ENCODE data around the gene ADARB1. TPM values are rescaled to one million over a fixed set of nuclear protein-coding genes. Genes with fewer than 3 reads are reported as not detected.

Gene ADARB1
- total and polyA plus RNA-seq, 9 of the 15 experiments (the other 6 are each of a cell fraction or from before 2014, with no cell fraction given) = 6.7 to 16.0 (median 8.3) TPM

- CTCF ChIA-PET (ENCODE audit: low intra/inter-chr PET ratio) = no interaction called here
- POLR2A ChIA-PET = no interaction called here
- no TSS peak for BruUV-seq (replicated peaks)
- DNase-seq (ENCODE audit: extremely low read depth in 1 of 4, low spot score in 3 of 4) = no peak
- no peak for FAIRE-seq
- Histone ChIP-seq H3K27me3 (ENCODE audit: control insufficient read depth in 2 of 2, insufficient read depth in 2 of 2, low read length in 2 of 2) (peaks cover 0 to 32% of the 10 kb centered on the region in 2 experiments; a peak in 3 of 5 replicates), H3K9ac (ENCODE audit: insufficient read depth in 1 of 2, low read depth in 2 of 2, low read length in 2 of 2) (no peak overlapping the region), H3K36me3 (ENCODE audit: control insufficient read depth, insufficient read depth, low read length) (no peaks in the 10 kb centered on the region), H3K27ac (ENCODE audit: extremely low read depth, low read depth, low read length) (no peak overlapping the region), H3K9me3 (replicated peaks; ENCODE audit: control insufficient read depth, insufficient read depth, low read depth, low read length) (no peaks in the 10 kb centered on the region), H4K20me1 (replicated peaks; ENCODE audit: control insufficient read depth, insufficient read depth, low read length) (no peaks in the 10 kb centered on the region), H3K9me1 (ENCODE audit: control insufficient read depth, insufficient read depth, low read length) (no peaks in the 10 kb centered on the region), H3K4me2 (ENCODE audit: insufficient read depth, low read length) (no peak overlapping the region), H3K4me1 (replicated peaks in 1 of 2; ENCODE audit: control insufficient read depth in 2 of 2, insufficient read depth in 2 of 2, low read length in 2 of 2) (peaks cover 0 to 3% of the 10 kb centered on the region in 2 experiments; a peak in 1 of 5 replicates), H3K79me2 (ENCODE audit: control insufficient read depth, insufficient read depth, low read length) (no peaks in the 10 kb centered on the region), H3K4me3 (no peak overlapping the region), H2AFZ (ENCODE audit: low read depth, low read length) (no peak overlapping the region)
- WGBS (ENCODE audit: insufficient coverage, low coverage, missing lambda C conversion rate) = 35% methylated on average over 11 of the region's 11 CpGs
- intact Hi-C loops (cut with micrococcal nuclease) = no loop called here
- no peak for ATAC-seq
- in situ Hi-C loops (cut with MboI) = no loop called here
- TF ChIP-seq MEF2D (tag; conservative IDR thresholded peaks at IDR 0.05; ENCODE audit: low read depth) (no peak), ZNF507 (tag; conservative IDR thresholded peaks at IDR 0.05) (no peak), ZNF398 (CRISPR knock-in tag; IDR thresholded peaks at IDR 0.05) (no peak), SMAD3 (CRISPR knock-in tag; conservative IDR thresholded peaks at IDR 0.05) (no peak), SP2 (IDR thresholded peaks at IDR 0.05; ENCODE audit: extremely low read depth, low read depth, low read length, poor library complexity, severe bottlenecking) (no peak), OTX1 (CRISPR knock-in tag; IDR thresholded peaks at IDR 0.05) (no peak), REST (IDR thresholded peaks at IDR 0.05; ENCODE audit: borderline replicate concordance) (no peak), REST (CRISPR knock-in tag; IDR thresholded peaks at IDR 0.05; ENCODE audit: low read depth) (no peak), CREB5 (CRISPR knock-in tag; IDR thresholded peaks at IDR 0.05) (no peak), HLTF (IDR thresholded peaks at IDR 0.05) (no peak), ARID2 (IDR thresholded peaks at IDR 0.05) (no peak), PTBP1 (IDR thresholded peaks at IDR 0.05; ENCODE audit: low read depth, low read length) (no peak), ESRRB (CRISPR knock-in tag; IDR thresholded peaks at IDR 0.05; ENCODE audit: borderline replicate concordance) (no peak), MAFK (IDR thresholded peaks at IDR 0.05; ENCODE audit: low read length) (no peak)
These were observed 104.6 kb downstream of the ADARB1 start for GRCh38 chr21:45178971-45179370.

All from K562 (cell line).